Stimulated activated CD4-positive, alpha-beta T cell treated with anti-CD3 and anti-CD28 coated beads, Interleukin-12 subunit alpha, Interleukin-12 subunit beta, amount 100 ng/mL, for 48 hours (primary cell): ENCODE data around the gene BARHL1.

Experiments
- DNase-seq, 3 donors: peaks; one replicate each; pipeline ENCODE4 v3.0.0-alpha.2; 2020; ENCODE audit warnings: low read depth in 2 of 3, low spot score in 1 of 3

BARHL1 gene

DNA sequence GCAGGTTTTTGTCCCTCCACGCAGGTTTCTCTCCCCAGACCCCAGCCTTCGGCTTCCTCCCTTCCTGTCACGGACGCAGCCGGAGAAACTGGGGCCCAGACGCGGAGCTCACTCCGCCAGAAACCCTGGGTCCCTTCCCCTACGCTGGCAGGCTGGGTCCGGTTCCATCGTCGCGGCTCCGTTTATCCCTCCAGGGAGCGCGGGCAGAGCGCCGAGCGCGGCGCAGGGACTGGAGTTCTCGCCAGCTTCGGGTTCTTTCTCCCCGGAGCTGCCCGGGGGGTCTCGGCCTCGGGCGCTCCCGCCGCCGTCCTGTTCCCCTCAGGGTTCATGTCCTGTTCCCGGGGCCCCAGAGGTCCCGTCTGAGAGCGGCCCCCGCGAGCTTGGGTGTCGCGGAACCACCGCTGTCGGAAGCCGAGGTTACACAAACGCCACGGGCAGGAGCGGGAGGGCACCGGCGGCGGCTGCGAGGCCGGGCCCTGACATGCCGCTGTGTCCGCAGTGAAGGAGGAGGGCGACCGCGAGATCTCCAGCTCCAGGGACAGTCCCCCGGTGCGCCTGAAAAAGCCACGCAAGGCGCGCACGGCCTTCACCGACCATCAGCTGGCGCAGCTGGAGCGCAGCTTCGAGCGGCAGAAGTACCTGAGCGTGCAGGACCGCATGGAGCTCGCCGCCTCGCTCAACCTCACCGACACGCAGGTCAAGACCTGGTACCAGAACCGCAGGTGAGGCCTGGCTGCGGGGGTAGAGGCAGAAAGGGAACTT lies 4.6 kb downstream of the BARHL1 start:
- no peak for DNase-seq

DNA sequence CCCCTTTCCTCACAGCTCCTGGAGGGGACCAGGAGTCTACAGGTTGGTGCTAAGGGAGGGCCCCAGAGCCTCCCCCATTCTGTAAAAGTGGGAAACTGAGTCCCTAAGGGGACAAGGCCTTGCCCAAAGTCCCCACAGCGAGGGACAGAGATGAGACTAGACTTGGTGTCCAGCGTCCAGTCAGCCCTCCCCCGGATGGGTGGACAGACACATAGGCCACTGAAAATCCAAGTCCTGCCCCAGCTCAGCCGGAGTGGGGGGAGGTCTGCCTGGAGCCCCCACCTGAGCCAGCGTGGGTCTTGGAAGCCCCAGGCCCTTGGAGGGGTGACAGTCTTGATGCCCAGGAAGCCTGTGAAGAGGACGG lies 5.2 kb downstream of the BARHL1 start:
- DNase-seq, result no peak

DNA sequence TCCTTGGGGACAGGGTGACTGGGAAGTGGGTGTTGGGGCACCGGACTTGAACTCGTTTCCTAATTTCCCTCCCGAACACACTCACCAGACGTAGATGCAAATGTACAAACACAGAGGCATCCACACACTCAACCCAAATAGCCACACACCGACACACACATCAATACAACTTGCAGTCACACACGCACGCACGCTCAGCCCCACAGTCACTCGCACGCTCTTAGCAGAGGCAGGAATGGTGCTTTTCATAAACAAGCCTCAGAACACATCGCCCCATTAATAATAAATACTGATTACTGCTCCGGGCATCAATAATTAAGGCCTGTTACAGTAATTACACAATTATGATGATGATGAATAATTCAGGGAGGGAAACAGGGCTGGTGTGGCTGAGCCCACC lies 5.7 kb downstream of the BARHL1 start:
- no peak for DNase-seq

DNA sequence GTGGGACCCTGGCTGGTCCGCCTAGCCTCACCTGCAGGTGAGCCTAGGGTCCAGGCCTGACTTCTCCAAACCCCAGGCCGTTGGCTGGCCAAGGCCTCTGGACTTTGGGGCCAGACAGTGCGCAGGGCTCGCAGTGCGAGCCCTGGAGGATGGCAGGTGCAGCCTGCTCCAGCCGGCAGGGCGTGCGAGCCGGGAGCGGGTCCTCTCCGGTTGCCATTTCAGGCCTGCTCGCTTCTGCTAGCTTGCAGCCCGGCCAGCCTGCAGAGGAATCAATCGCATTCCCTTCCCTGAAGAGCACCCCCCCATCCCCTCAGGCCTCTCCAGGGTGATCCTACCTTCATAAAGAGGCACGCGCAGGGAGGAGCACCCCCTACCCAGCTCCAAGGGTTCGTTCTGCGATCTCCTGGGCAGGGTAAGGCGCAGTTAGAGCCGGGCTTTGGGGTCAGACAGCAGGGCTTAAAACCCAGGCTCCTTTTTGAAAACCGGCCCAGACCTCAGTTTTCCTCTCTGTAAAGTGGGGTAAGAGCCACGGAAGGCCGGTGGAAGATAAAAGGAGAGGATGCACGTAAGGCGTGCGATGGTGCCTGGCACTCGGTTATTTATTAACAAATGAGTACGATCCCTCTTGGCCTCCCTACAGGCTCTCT lies 6.2 kb downstream of the BARHL1 start:
- no peak for DNase-seq

DNA sequence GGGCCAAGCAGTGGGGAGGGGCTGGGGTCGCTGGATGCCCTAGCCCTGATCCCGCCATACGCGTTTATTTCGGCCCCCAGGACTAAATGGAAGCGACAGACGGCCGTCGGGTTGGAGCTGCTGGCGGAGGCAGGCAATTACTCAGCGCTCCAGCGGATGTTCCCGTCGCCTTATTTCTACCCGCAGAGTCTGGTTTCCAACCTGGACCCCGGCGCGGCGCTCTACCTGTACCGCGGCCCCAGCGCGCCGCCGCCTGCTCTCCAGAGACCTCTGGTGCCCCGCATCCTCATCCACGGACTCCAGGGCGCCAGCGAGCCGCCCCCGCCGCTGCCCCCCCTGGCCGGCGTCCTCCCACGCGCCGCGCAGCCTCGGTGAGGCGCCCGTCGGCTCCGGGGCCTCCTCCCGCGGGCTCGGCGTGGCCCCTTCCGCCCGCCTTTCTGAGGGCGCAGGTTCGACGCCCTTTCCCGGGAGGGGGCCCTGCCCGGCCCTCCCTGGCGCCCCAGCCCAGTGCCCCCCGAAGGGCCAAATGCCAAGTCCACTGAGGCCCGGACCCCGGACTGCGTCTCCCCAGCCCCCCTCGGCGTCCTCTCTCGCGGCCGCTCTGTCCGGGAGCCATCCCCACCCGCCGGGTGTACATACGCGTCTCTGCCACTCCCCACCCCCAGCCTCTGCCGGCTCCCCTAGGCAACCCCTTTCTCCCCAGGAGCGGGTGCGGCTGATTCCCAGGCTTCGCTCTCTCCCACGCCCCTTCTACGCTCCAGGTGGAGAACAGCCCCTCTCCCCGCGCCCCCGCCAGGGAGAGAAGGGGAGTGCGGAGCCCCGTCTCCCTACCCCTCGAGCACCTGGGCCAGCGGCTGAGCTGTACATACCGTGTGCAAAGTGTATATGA lies 7.0 kb downstream of the BARHL1 start:
- DNase-seq, result no peak

DNA sequence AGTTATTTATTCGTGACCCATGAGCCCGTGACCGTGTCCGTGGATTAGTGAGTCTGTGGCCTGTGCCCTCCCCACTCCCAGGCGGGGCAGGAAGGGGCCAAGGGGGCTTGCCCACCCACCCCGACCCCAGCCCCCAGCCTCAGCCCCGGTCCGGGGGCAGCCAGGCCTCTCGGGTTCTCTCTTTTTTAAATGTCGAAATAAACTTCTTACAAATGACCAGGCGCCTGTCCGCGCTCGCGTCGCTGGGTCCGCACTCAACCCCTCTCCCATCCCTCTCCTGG lies 7.6 kb downstream of the BARHL1 start:
- DNase-seq, result no peak

DNA sequence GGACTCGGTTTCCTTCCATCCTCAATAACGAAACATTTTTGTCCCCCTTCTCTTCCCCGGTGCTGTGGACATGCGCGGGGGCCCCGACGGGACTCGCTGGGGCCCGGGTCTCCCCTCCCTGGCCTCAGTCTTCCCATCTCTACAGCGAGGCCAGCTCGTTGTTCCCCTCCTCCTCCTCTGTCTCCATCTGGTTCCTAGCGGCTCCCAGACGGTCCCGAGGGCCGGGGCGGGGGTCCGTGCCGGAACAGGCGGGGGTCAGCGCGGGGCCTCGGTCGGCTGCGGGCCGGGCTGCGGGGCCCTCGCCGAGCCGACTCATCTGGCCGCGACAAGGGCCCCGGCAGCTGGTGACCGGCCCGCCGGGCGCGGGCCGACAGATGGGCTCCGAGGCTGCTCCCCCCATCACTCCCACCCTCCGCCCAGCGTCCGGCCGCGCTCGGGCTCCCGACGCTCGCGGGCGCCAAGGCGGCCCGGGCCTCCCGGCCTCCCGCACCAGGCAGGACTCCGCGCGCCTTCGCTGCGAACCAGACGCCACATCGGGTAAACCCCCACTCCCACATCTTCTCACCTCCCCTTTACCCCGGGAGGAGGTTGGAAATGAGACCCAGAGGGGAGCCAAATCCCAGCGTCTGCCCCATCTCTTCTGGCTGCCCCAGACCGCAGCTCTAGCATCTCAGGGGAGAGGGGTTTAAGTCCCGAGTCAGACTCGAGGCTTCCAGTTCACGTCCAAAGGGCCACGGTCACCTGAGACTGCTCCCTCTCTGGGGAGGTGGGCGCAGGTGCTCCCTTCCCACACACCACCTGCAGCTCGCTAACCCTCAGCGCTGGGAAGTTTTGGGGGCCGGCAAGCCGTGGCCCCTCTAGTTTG lies 8.1 kb downstream of the BARHL1 start:
- DNase-seq, result no peak

DNA sequence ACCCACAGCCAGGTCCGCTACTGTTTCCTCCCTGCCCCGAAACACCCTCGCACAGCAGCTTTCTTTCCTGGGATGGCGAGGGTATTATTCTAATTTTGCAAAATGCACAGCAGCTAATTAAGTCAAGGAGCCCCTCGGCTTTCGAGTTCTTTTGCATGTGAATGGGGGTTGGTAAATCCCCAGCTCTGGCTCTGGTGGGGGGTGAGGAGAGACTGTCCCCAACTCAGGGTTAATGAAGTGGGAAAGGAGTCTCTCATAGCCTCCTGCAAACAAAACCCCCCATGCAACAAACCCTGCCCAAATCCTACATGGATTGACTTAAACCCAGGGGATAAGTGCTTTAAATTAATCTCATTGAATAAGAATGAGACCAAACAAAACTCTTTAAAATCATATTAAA lies 8.8 kb downstream of the BARHL1 start:
- no peak for DNase-seq

DNA sequence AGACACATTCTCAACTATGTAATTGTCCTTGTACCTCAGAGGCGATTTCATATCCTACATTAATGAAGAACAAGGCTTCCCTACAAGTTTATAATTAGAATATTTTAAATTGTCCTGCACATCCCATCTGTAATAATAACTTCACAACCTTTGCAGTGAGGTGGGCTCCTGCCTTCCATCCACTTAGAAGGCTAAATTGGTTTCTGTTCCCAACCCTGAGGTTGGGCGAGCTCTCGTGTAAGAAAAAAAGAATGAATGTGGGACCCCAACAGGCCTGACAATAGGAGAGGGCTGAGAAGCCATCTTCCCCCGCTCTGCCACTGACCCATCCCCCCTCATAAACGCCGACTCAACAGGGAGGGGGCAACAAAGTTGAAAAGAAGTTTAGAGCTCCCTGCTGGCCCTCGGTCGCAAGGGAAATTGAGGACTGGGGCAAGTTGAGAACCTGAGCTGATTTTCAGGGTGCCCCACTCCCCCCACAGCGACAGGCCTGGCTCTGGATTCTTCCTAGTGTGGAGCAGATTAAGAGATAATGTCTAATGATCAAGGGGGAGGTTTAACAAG lies 9.4 kb downstream of the BARHL1 start:
- DNase-seq, result no peak

DNA sequence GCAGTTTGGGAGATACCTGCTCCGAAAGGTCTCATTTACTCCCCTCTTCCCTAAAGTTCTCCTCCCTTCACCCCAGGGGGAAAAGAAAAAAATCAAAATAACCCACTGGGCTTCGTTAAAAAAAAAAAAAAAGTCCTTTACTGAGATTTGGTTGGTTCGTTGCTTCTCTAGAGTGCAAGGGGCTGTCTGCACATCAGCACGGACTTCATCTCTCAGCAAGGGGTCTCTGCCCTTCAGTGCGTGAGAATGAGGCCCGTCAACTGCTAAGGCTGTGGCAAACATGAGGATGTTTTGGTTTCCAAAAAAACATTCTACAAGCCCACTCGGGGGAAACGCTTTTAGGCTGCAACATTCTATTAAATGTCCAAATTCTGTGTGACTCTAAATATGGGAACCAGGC lies 10.0 kb downstream of the BARHL1 start:
- DNase-seq, result no peak

DNA sequence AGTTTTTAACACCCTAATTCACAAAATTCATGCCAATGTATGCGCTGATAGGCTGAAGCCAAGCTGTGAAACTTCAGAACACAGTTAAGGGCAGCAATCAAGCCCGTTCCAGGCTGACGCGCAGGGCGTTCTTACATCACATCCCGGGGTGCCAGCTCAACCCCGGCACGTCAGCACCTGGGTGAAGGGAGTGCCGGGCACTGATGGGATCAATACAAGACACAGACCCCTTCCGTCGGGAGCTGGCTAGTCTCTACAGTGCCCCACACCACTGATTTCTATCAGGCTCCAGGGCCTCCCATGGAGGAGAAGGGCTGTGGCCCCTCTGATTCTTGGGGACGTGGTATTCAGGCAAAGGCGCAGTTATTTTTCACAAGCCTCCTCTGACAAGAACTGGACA lies 12.0 kb downstream of the BARHL1 start:
- DNase-seq, result no peak

DNA sequence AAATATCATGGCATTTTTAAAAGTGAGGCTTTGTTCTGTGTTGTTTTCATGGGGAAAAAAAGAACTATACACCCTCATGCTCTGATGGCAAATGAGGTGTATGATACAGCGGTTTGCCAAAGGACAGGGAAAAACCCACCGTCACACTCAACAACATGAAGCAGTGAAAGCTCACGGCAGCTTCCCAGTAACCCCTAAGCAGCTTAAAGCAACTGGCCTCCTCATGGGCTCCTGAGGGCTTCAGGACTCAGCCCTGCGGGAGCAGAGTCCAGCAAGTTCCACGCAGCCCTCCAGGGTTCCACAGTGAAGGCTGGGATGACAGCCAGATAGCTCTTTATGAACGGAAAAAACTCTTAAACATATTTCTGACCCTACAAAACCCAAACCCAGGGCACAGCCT lies 12.9 kb downstream of the BARHL1 start:
- no peak for DNase-seq

DNA sequence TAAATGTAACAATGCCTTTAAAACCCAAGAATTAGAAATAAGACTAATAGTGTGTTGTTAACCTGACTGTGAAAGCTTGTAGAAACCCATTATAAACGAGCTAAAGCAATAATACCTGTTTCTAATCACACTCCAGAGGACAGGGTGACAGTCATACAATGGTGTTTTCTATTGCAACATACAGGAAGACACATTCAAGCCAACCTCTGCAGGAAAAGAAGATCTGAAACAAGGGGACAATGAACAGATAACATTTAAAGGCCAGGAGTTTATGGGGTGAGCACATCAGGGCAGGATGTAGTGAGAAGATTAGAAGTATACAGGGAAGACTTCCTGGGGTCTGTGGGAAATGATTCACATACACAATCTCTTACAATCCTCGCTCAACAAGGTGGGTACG lies 13.8 kb downstream of the BARHL1 start:
- no peak for DNase-seq

DNA sequence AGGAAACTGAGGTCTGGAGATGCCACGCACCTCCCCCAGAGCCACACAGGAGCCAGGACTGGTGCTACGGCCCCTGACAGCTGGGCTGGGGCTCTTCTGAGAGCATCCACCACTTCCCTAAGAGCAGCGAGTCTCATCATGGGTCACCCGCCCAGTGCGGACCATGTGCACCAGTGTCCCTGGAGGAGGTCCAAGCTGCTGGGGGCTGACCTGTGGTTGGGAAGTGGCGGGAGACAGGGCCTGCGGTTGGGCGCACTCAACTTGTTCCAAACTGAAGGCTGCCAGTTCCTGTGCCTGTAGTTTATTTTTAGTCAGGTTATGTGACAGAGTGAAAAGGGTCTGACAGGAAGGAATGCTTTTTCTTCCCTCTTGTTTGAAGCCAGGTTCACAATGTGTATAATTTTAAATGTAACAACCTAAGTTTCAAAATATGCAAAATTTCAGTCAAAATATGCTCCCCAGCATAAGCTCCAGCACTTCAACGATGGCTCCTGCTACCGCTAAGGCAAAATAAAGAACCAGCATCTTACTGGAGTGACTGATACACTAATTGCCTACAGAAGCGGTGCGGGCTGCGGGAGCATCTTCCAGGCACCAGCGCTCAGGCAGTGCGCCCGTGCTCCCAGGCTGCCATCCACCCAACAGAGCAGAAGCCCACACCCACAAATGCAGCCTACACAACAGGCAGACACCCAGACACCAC lies 14.8 kb downstream of the BARHL1 start:
- DNase-seq, result no peak

DNA sequence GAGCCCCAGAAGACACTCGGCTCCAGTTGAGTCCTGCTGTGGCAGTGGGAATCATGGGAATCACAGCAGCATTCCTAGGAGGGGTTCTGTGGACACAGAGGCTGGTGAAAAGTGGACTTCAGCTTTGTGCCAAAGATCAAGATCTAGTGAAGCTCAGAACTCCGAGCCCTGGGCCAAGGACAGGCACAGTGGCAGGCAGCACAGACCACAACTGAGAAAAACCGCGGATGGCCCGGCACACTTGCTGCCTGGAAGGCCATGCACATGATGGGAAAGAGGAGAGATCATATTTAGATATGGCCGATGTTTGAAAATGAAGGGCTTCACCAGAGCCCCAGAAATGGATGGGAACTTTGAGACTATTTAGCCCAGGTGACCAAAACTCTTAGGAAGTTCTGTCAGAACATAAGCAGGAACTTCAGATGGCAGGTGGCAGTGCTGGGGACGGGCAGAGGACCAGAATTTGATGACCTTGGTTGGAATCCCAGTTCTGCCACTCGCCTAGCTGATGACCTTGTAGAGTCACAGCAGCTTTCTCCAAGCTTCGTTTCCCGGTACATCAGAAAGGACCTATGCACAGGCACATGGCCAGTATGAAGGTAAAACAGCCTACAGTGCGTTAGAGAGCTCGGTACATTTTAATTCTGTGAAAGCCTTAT lies 18.0 kb downstream of the BARHL1 start:
- DNase-seq, result no peak

DNA sequence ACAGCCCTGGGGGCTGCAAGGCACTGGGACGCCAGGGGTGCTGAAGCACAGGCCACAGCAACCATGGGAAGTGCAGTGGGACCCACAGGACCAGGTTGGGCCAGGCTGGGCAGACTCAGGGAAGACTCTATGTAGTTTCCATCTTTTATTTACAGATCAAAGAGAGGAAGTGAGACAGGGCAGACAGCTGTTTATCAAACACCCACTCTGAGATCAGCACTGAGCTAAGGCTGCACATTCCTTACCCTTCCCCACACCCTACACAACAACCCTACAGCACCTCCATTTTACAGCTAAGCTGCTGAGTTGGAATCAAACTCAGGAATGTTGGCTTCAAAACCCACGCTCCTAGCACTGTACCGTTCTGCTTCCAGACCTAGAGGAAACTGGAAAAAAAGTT lies 19.8 kb downstream of the BARHL1 start:
- no peak for DNase-seq

DNA sequence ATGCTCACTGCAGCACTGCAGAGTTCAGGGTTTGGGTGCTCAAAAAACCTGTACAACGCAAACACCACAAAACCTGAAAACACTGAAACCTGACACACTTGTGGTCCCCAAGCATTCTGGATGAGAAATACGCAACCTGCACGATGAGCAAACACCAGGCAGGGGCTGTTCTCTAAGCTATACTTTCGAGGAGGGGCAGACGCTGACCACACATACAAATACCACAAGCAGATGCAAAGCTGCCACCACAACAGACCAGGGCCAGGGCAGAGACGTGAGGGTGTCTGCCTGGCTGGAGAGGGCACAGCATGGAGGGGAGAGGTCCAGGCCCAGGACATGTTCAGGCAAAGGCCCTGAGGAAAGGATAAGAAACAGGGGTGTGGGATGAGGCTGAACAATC lies 23.0 kb downstream of the BARHL1 start:
- DNase-seq, result no peak

DNA sequence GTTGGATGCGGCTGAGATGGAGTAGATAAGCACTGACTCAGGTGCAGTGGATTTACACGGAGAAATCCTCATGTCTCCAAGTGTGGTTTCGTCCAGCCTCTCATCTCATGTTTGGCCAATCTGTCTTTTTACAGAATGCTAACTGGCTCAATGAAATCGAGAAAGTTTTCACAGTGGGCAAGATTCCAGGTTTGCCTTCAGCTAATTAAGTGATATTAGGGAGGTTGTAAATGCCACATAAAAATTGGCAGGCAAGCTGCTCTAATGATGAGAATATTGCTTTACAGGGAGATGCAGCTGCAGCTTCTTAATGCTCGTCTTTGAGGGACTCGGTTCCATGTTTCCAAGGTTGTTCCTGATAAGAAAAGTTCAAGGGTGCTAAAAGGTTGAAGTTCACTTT lies 23.7 kb downstream of the BARHL1 start:
- DNase-seq, result no peak

DNA sequence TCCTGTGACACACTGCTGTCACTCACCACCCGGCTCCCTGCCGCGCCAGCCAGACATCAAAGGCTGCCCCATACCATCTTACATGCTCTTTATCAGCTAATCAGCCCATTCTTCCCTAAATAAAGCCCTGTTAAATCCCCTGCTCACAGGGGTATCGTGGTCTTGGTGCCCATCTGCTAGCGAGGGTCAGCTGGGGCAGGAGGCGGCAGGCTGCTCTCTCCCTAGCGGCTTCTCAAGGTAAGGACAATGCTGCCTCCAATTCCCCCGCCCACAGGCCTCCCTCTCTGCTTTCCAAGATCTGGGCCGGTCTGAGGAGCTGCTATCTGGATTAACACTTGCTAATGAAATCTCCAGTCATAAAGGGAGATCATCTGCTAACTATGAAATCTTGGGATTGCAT lies 26.8 kb downstream of the BARHL1 start:
- DNase-seq, result no peak

DNA sequence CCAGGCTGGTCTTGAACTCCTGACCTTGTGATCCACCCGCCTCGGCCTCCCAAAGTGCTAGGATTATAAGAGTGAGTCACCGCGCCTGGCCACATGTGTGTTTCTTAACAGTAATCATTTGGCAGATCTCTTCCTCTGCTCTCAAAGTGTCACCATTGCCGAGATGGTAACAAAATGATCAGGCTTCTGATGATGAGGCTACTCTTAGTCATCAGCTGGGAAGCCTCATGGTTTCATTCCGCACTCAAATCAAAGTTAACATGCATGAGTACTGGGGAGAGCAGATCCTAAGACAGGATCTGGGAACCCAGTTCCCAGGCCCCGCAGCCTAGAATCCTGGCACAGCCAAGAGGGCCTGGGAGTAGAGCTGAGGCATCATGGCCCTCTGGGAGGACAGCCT lies 27.4 kb downstream of the BARHL1 start:
- DNase-seq, result no peak
